ENCODE results near the gene FAM81A.

DNA sequence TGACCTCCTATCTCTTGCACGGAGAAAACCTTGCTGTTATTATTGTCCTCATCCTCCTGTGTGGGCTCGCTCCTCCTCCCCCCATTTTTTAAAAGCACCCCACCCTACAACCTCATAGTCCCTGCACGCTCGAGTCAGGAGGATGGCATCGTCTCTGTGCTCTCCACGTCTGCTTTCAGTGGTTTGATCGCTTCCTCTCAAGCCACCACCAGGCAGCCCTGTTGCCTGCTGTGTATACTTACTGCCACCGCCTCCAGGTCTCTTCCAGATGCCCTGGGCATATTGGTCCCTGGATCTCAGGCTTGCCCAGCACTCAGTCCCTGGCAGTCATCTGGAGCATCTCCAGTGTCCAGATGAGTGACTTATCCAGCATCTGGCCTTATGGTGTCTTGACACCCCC, 131.5 kb downstream of the FAM81A start:
- TF ChIP-seq, protein P1, sequence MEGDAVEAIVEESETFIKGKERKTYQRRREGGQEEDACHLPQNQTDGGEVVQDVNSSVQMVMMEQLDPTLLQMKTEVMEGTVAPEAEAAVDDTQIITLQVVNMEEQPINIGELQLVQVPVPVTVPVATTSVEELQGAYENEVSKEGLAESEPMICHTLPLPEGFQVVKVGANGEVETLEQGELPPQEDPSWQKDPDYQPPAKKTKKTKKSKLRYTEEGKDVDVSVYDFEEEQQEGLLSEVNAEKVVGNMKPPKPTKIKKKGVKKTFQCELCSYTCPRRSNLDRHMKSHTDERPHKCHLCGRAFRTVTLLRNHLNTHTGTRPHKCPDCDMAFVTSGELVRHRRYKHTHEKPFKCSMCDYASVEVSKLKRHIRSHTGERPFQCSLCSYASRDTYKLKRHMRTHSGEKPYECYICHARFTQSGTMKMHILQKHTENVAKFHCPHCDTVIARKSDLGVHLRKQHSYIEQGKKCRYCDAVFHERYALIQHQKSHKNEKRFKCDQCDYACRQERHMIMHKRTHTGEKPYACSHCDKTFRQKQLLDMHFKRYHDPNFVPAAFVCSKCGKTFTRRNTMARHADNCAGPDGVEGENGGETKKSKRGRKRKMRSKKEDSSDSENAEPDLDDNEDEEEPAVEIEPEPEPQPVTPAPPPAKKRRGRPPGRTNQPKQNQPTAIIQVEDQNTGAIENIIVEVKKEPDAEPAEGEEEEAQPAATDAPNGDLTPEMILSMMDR (IDR thresholded peaks at IDR 0.05; ENCODE audit: low read depth, low read length), result no peak
- no peak for TF ChIP-seq EZH2phosphoT487 (IDR thresholded peaks at IDR 0.05; ENCODE audit: low read depth)

Data from OCI-LY3 (cell line).